HG03521 (cell line): ENCODE data around the gene MAP2K2.
"Not testable (repeated sequence)": the region's sequence is repeated elsewhere in the genome, so short reads cannot be mapped to it uniquely, and the experiment has no call there.

Experiments used
- ATAC-seq: cut with Tn5 transposase; IDR thresholded peaks from one replicate; pipeline ENCODE4 v1.9.1; 2021; ENCODE audit warnings: mild to moderate bottlenecking, moderate library complexity; ENCODE audit not compliant: unreplicated experiment

MAP2K2 gene

GRCh38 chr19:4134351-4134750 is 10.4 kb upstream of the MAP2K2 start:
- ATAC-seq = no peak

- no peak for ATAC-seq
These were observed 7.0 kb upstream of the MAP2K2 start for GRCh38 chr19:4130744-4131438.

GRCh38 chr19:4129050-4129449 is 5.1 kb upstream of the MAP2K2 start:
- not testable (repeated sequence) for ATAC-seq

GRCh38 chr19:4127322-4127721 is 3.4 kb upstream of the MAP2K2 start:
- ATAC-seq = not testable (repeated sequence)

GRCh38 chr19:4124638-4125037 is 716 bp upstream of the MAP2K2 start:
- no peak for ATAC-seq

- no peak for ATAC-seq
These were observed 1.4 kb downstream of the MAP2K2 start for GRCh38 chr19:4122480-4122879.

GRCh38 chr19:4121815-4122214 is 2.1 kb downstream of the MAP2K2 start:
- ATAC-seq = no peak

GRCh38 chr19:4121273-4121612 is 2.7 kb downstream of the MAP2K2 start:
- ATAC-seq = no peak

GRCh38 chr19:4120559-4121272 is 3.2 kb downstream of the MAP2K2 start:
- ATAC-seq = no peak

- ATAC-seq = no peak
These were observed 4.2 kb downstream of the MAP2K2 start for GRCh38 chr19:4119763-4120162.

- ATAC-seq = no peak
These were observed 8.0 kb downstream of the MAP2K2 start for GRCh38 chr19:4115818-4116385.

GRCh38 chr19:4115050-4115817 is 8.7 kb downstream of the MAP2K2 start:
- peak; percentile 71 for ATAC-seq

- no peak for ATAC-seq
These were observed 9.7 kb downstream of the MAP2K2 start for GRCh38 chr19:4114181-4114580.

GRCh38 chr19:4113398-4114088 is 10.4 kb downstream of the MAP2K2 start:
- no peak for ATAC-seq

GRCh38 chr19:4112367-4112766 is 11.6 kb downstream of the MAP2K2 start:
- ATAC-seq = no peak

- ATAC-seq = no peak
These were observed 14.3 kb downstream of the MAP2K2 start for GRCh38 chr19:4109626-4109945.

GRCh38 chr19:4108767-4109625 is 14.9 kb downstream of the MAP2K2 start:
- peak; percentile 59 for ATAC-seq

GRCh38 chr19:4103080-4103433 is 20.9 kb downstream of the MAP2K2 start:
- no peak for ATAC-seq

- no peak for ATAC-seq
These were observed 21.4 kb downstream of the MAP2K2 start for GRCh38 chr19:4102339-4103079.

- no peak for ATAC-seq
These were observed 22.5 kb downstream of the MAP2K2 start for GRCh38 chr19:4101496-4101770.
